ENCODE results near the gene LYPD6B. TPM values are rescaled to one million over a fixed set of nuclear protein-coding genes. Genes with fewer than 3 reads are reported as not detected.

Gene LYPD6B
- total RNA-seq, 6 experiments from 2014 or later: 18.3 to 91.5 (median 23.2) TPM

DNA sequence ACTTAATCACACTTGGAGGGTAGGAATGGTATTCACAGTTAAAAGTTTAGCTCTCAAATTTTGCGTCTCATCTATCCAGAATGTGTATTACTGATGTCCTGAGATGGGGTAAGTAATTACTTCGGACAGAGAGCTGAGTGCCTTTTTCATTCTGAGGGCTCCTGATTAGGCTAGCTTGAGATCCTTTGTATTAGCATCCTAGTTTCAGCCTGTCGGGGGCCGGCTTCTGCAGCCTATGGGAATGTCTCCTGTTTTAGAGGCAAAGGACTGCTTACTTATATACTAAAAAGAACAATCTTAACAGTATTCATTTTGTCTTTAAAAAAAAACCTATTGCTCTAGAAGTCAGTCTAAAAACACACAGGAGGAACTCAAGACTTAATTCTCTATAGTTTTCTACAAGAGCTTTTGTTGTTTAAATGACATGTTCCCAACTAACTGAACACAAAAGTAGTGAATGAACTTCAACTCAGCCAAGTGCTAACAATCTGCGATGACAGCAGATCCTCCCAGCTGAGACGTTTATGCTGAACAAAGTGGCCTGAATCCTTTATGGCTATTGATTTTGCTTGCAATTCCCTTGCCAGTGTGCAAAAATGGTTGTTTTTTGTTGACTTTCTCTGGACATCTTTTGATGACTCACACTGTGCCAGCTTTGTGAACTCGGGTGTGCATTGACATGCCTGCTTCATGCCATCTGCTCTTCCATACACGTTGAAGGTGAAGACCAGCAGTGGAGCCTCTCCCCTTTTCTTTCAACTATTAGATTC lies 118.7 kb downstream of the LYPD6B start:
- Mint-ChIP-seq H3K9me3 (peaks cover 4% of the 10 kb centered on the region; the same call in 1 of the 2 replicates), H3K27me3 (ENCODE audit: insufficient read depth) (peaks cover 3% of the 10 kb centered on the region; the same call in 1 of the 2 replicates), H3K4me3 (no peak overlapping the region), H3K36me3 (ENCODE audit: low read depth) (peaks cover 16% of the 10 kb centered on the region; the same call in 1 of the 2 replicates), H3K27ac (no peak overlapping the region), H3K4me1 (ENCODE audit: low read depth) (peaks cover 46% of the 10 kb centered on the region)
- DNase-seq: no peak
- TF ChIP-seq, protein P1, sequence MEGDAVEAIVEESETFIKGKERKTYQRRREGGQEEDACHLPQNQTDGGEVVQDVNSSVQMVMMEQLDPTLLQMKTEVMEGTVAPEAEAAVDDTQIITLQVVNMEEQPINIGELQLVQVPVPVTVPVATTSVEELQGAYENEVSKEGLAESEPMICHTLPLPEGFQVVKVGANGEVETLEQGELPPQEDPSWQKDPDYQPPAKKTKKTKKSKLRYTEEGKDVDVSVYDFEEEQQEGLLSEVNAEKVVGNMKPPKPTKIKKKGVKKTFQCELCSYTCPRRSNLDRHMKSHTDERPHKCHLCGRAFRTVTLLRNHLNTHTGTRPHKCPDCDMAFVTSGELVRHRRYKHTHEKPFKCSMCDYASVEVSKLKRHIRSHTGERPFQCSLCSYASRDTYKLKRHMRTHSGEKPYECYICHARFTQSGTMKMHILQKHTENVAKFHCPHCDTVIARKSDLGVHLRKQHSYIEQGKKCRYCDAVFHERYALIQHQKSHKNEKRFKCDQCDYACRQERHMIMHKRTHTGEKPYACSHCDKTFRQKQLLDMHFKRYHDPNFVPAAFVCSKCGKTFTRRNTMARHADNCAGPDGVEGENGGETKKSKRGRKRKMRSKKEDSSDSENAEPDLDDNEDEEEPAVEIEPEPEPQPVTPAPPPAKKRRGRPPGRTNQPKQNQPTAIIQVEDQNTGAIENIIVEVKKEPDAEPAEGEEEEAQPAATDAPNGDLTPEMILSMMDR (IDR thresholded peaks at IDR 0.05): no peak

DNA sequence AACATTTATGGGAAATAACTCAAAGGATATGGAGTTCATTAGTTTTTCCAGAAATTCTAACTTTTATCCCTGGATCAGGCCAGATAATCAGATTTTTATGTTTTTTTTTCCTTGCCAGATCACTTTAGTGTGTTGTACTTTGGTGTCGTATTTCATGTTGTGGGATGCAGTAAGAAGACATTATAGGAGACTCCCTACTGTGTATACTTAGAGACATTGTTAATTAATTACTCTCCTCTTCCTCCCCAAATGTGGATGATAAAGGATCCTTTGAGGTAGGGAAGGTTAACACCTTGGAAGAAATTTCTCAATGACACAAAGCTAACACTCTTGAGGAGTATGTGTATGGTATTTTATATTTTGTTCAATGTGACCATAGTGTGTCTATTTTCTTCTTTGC lies 120.5 kb downstream of the LYPD6B start:
- peaks cover 5% of the 10 kb centered on the region; the same call in 1 of the 2 replicates for H3K9me3 Mint-ChIP-seq
- H3K36me3 Mint-ChIP-seq (ENCODE audit: low read depth): peaks cover 12% of the 10 kb centered on the region; the same call in 1 of the 2 replicates
- peaks cover 40% of the 10 kb centered on the region for H3K4me1 Mint-ChIP-seq (ENCODE audit: low read depth)
- no peak overlapping the region for H3K4me3 Mint-ChIP-seq
- no peak for DNase-seq
- H3K27me3 Mint-ChIP-seq (ENCODE audit: insufficient read depth): peaks cover 3% of the 10 kb centered on the region; the same call in 1 of the 2 replicates
- TF ChIP-seq, protein P1 (IDR thresholded peaks at IDR 0.05): no peak
- H3K27ac Mint-ChIP-seq: no peak overlapping the region

DNA sequence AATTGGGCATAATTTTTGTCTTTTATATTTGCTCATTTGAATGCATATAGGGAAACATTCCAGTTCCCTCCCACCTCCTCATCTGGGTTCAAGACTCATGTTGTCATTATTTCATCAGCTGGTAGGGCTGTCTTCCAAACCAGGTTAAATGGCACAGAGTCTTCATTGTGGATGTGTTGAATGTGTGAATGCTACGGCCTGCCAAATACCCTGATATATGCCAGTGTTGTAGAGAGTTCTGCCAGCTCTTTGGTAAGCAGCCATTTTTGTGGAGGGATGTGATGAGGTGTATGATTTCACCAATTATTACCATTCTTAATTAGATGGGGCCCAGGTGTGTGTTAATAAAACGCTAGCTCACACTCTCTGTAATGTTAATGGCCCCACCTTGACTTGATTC lies 121.7 kb downstream of the LYPD6B start:
- Mint-ChIP-seq H3K4me1 (ENCODE audit: low read depth) (peaks cover 48% of the 10 kb centered on the region), H3K36me3 (ENCODE audit: low read depth) (peaks cover 9% of the 10 kb centered on the region; the same call in 1 of the 2 replicates), H3K9me3 (peaks cover 11% of the 10 kb centered on the region; the same call in 1 of the 2 replicates)

DNA sequence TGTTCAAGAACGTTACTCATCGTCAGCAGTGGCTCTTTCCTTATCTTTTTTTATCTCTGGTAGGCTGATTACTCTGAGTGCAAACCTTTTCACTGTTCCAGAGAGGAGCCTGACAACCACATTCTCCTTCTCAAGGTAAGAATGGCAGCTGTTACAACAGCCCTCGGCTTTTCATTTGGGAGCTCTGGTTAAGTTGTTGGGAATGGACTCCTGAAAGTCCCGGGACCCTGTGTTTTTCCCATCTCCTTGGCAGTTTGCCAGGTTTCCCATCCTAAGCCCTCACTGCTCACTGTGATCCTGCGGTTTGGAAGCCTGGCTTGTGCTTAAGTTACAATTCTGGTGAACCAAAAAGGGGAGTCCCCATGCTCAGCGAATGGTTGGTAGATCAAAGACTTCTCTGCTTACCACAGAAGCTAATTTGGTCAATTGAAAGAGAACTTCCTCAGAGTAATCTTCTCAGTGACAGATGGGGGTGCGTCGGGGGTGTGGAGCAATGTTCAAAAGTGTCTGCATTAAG lies 122.3 kb downstream of the LYPD6B start:
- TF ChIP-seq, protein P1 (IDR thresholded peaks at IDR 0.05): no peak
- Mint-ChIP-seq H3K27me3 (ENCODE audit: insufficient read depth) (peaks cover 3% of the 10 kb centered on the region), H3K27ac (peak overlapping the region; percentile 78), H3K4me3 (0 out of 2 replicates have a peak overlapping the region, but pooled peaks have one; percentile 13), H3K9me3 (peaks cover 11% of the 10 kb centered on the region; the same call in 1 of the 2 replicates), H3K4me1 (ENCODE audit: low read depth) (peaks cover 48% of the 10 kb centered on the region), H3K36me3 (ENCODE audit: low read depth) (peaks cover 9% of the 10 kb centered on the region; the same call in 1 of the 2 replicates)
- DNase-seq: no peak

More for the DNA sequence above, 121.7 kb downstream of the LYPD6B start:
- Mint-ChIP-seq H3K4me3 (no peak overlapping the region), H3K27me3 (ENCODE audit: insufficient read depth) (peaks cover 3% of the 10 kb centered on the region), H3K27ac (no peak overlapping the region)
- no peak for DNase-seq
- TF ChIP-seq, protein P1 (IDR thresholded peaks at IDR 0.05): no peak

DNA sequence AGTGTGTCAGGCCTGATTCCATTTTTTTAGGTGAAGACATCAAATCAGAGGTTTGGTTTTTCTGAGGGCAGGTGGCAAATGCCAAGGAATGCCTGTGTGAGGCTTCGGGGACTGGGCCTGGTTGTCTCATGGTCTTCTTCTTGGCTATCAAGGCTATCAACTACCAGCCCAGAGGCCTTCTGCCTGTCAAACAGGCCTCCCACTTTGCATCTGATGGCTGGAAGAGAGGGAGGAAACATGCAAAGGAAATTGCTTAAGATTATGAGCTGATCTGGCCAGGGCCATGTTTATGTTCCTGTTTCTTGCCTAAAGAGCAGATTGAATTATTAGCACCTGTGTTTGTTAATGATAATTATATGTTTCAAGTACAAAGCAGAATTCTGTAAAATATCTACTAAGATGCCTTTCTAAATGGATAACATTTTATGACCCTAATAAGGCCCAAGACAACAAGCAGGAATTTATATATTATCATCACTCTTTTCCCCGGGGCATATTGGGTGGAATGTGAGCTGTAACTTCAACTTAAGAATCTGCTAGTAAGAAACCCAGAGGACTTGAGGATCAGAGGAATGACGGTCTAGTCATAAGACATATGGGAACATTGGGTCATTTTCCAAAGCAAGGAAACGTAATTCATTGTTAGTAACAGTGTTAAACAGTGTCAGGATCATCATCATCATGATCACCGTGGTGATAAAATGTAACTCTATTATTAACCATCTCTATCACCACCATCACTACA lies 123.2 kb downstream of the LYPD6B start:
- Mint-ChIP-seq H3K4me3 (peak overlapping the region; percentile 20; the same call in 1 of the 2 replicates), H3K4me1 (ENCODE audit: low read depth) (peaks cover 51% of the 10 kb centered on the region), H3K36me3 (ENCODE audit: low read depth) (peaks cover 7% of the 10 kb centered on the region; the same call in 1 of the 2 replicates), H3K27me3 (ENCODE audit: insufficient read depth) (peaks cover 3% of the 10 kb centered on the region), H3K9me3 (peaks cover 11% of the 10 kb centered on the region; the same call in 1 of the 2 replicates), H3K27ac (peak overlapping the region; percentile 78)
- TF ChIP-seq, protein P1 (IDR thresholded peaks at IDR 0.05): no peak
- DNase-seq: peak; percentile 66

Data from HFFc6 (cell line).